ENCODE data around the gene RIC8B. TPM values are rescaled to one million over a fixed set of nuclear protein-coding genes. Genes with fewer than 3 reads are reported as not detected.

RIC8B gene
- total and polyA plus RNA-seq, 2 of the 13 experiments (the other 11 are each of a cell fraction or from before 2014, with no cell fraction given), result 5.1 to 7.5 TPM

DNA sequence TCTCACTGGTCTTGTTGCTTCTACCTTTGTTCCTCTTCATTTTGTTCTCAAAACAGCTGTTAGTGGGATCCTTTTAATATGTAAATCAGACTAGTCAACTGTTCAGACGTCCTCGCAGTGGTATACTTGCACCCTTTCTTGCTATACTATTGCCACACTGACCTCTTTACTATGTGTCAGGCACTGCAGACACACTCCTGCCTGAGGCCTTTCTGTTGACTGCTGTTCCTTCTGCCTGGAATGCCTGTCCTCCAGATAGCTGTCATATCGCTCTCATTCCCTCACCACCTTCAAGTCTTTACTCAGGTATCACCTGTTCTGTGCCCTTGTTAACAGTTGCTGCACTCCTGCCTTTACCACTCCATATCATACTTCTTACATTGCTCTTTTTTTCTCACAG, 91.2 kb downstream of the RIC8B start:
- ChIA-PET CTCF (ENCODE audit: low intra/inter-chr PET ratio, low total read pairs) (no interaction called here), POLR2A (no interaction called here)
- no peaks in the 10 kb centered on the region for H4K20me1 ChIP-seq (ENCODE audit: insufficient read depth, low read length)
- H3K27ac ChIP-seq (ENCODE audit: extremely low read length, insufficient read depth, low read length), result no peak overlapping the region
- in situ Hi-C loops (cut with HindIII; ENCODE audit: extremely low pct_ligation_motif_present, low pct_unique_long_range_greater_than_20kb), result no loop called here
- no peak for ATAC-seq
- no peak overlapping the region for H3K4me3 ChIP-seq (replicated peaks in 1 of 3; ENCODE audit: insufficient read depth in 1 of 3, low read depth in 2 of 3, low read length in 3 of 3)
- TF ChIP-seq ZSCAN12 (CRISPR knock-in tag; IDR thresholded peaks at IDR 0.05) (no peak), PTBP1 (IDR thresholded peaks at IDR 0.05; ENCODE audit: low read depth, low read length, poor library complexity, severe bottlenecking) (no peak), CBX1 (IDR thresholded peaks at IDR 0.05; ENCODE audit: low read depth) (no peak), HES4 (CRISPR knock-in tag; IDR thresholded peaks at IDR 0.05; ENCODE audit: borderline replicate concordance) (no peak), CEBPG (CRISPR knock-in tag; IDR thresholded peaks at IDR 0.05) (no peak), ZNF562 (CRISPR knock-in tag; IDR thresholded peaks at IDR 0.05; ENCODE audit: borderline replicate concordance) (no peak), ZNF660 (CRISPR knock-in tag; IDR thresholded peaks at IDR 0.05; ENCODE audit: borderline replicate concordance, low read depth) (no peak), ZBTB8A (CRISPR knock-in tag; IDR thresholded peaks at IDR 0.05; ENCODE audit: borderline replicate concordance, low read depth) (no peak), ZNF235 (CRISPR knock-in tag; IDR thresholded peaks at IDR 0.05; ENCODE audit: borderline replicate concordance) (no peak), ZNF34 (CRISPR knock-in tag; IDR thresholded peaks at IDR 0.05; ENCODE audit: borderline replicate concordance) (no peak)
- TF ChIP-seq, protein P1, sequence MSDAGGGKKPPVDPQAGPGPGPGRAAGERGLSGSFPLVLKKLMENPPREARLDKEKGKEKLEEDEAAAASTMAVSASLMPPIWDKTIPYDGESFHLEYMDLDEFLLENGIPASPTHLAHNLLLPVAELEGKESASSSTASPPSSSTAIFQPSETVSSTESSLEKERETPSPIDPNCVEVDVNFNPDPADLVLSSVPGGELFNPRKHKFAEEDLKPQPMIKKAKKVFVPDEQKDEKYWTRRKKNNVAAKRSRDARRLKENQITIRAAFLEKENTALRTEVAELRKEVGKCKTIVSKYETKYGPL (CRISPR knock-in tag; IDR thresholded peaks at IDR 0.05), result no peak
- TF ChIP-seq, protein P2, sequence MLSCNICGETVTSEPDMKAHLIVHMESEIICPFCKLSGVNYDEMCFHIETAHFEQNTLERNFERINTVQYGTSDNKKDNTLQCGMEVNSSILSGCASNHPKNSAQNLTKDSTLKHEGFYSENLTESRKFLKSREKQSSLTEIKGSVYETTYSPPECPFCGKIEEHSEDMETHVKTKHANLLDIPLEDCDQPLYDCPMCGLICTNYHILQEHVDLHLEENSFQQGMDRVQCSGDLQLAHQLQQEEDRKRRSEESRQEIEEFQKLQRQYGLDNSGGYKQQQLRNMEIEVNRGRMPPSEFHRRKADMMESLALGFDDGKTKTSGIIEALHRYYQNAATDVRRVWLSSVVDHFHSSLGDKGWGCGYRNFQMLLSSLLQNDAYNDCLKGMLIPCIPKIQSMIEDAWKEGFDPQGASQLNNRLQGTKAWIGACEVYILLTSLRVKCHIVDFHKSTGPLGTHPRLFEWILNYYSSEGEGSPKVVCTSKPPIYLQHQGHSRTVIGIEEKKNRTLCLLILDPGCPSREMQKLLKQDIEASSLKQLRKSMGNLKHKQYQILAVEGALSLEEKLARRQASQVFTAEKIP (CRISPR knock-in tag; IDR thresholded peaks at IDR 0.05; ENCODE audit: borderline replicate concordance), result no peak
- TF ChIP-seq, protein P3, sequence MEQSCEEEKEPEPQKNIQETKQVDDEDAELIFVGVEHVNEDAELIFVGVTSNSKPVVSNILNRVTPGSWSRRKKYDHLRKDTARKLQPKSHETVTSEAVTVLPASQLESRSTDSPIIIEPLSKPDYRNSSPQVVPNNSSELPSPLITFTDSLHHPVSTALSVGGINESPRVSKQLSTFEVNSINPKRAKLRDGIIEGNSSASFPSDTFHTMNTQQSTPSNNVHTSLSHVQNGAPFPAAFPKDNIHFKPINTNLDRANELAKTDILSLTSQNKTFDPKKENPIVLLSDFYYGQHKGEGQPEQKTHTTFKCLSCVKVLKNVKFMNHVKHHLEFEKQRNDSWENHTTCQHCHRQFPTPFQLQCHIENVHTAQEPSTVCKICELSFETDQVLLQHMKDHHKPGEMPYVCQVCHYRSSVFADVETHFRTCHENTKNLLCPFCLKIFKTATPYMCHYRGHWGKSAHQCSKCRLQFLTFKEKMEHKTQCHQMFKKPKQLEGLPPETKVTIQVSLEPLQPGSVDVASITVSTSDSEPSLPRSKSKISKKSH (CRISPR knock-in tag; IDR thresholded peaks at IDR 0.05; ENCODE audit: borderline replicate concordance), result no peak
- TF ChIP-seq, protein P4, sequence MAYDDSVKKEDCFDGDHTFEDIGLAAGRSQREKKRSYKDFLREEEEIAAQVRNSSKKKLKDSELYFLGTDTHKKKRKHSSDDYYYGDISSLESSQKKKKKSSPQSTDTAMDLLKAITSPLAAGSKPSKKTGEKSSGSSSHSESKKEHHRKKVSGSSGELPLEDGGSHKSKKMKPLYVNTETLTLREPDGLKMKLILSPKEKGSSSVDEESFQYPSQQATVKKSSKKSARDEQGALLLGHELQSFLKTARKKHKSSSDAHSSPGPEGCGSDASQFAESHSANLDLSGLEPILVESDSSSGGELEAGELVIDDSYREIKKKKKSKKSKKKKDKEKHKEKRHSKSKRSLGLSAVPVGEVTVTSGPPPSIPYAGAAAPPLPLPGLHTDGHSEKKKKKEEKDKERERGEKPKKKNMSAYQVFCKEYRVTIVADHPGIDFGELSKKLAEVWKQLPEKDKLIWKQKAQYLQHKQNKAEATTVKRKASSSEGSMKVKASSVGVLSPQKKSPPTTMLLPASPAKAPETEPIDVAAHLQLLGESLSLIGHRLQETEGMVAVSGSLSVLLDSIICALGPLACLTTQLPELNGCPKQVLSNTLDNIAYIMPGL (CRISPR knock-in tag; IDR thresholded peaks at IDR 0.05; ENCODE audit: borderline replicate concordance in 1 of 2, low read depth in 1 of 2), result no peak
- H3K27me3 ChIP-seq (ENCODE audit: control insufficient read depth in 1 of 2, insufficient read depth in 2 of 2, low read length in 2 of 2), result no peaks in the 10 kb centered on the region
- H3K9ac ChIP-seq (ENCODE audit: insufficient read depth, low read depth, low read length), result no peak overlapping the region
- WGBS (ENCODE audit: low lambda C conversion rate), result 72% methylated on average over 3 of the region's 3 CpGs
- H3K9me3 ChIP-seq (ENCODE audit: low read length), result no peaks in the 10 kb centered on the region
- FAIRE-seq, result no peak
- peaks cover 0 to 1% of the 10 kb centered on the region in 2 experiments; a peak in 3 of 5 replicates for H3K36me3 ChIP-seq (replicated peaks in 1 of 2; ENCODE audit: control insufficient read depth in 1 of 2, insufficient read depth in 2 of 2, low read length in 2 of 2)
- no peak for DNase-seq (ENCODE audit: low spot score)
- H2AFZ ChIP-seq (ENCODE audit: low read length), result no peak overlapping the region
- H3K4me1 ChIP-seq (ENCODE audit: insufficient read depth, low read length), result peaks cover 23% of the 10 kb centered on the region
- no TSS peak for BruUV-seq (replicated peaks)
- intact Hi-C loops (cut with micrococcal nuclease; ENCODE audit: unreplicated experiment), result no loop called here
- H3K4me2 ChIP-seq (ENCODE audit: low read depth, low read length), result no peak overlapping the region
- H3K79me2 ChIP-seq (ENCODE audit: insufficient read depth, low read length), result no peaks in the 10 kb centered on the region

Measured in HepG2 (cell line).